OCI-LY7 (cell line): Measurements from ENCODE around the gene NOVA1. TPM values are rescaled to one million over a fixed set of nuclear protein-coding genes. Genes with fewer than 3 reads are reported as not detected.

Experiments used
- BruUV-seq: library from RNA; stranded (reverse); fragments of 400-500 nt; replicated peaks from 2 replicates; lab custom pipeline; 2021; lab: Mats Ljungman, UMichigan
- CTCF ChIA-PET: fragments of 300-600 bp; sonication (Branson Sonifier 250); formaldehyde crosslinking; loops from one replicate; lab custom pipeline; 2022; ENCODE audit warnings: antibody characterized with exemption; ENCODE audit not compliant: unreplicated experiment; lab: Charles Lee
- POLR2A ChIA-PET: fragments of 300-600 bp; sonication (Branson Sonifier 250); formaldehyde crosslinking; loops from one replicate; lab custom pipeline; 2022; ENCODE audit warnings: antibody characterized with exemption; lab: Charles Lee
- DNase-seq: peaks from one replicate; pipeline ENCODE4 v3.0.0-alpha.2; 2015; ENCODE audit warnings: low spot score
- H2AFZ ChIP-seq: fragments of 200-600 bp; sonication (generic), shearing (Covaris generic); 2 replicates; pipeline ENCODE4 v1.6.1; 2014; ENCODE audit warnings: mild to moderate bottlenecking, antibody characterized with exemption, low read length, moderate library complexity
- H3K27ac ChIP-seq: fragments of 200-600 bp; sonication (generic); 2 replicates; pipeline ENCODE4 v1.5.1; 2014; ENCODE audit warnings: mixed run types, low read depth, mild to moderate bottlenecking, moderate library complexity, low read length, inconsistent platforms; ENCODE audit not compliant: poor library complexity, severe bottlenecking
- H3K36me3 ChIP-seq: fragments of 200-600 bp; sonication (generic); 2 replicates; pipeline ENCODE4 v1.6.1; 2014; ENCODE audit warnings: mild to moderate bottlenecking, antibody characterized with exemption, low read length, moderate library complexity, mixed read lengths; ENCODE audit not compliant: insufficient read depth
- H3K4me1 ChIP-seq: fragments of 200-600 bp; sonication (generic); 2 replicates; pipeline ENCODE4 v1.5.1; 2014; ENCODE audit warnings: mild to moderate bottlenecking, low read length; ENCODE audit not compliant: insufficient read depth, poor library complexity, severe bottlenecking
- H3K4me2 ChIP-seq: fragments of 200-600 bp; sonication (generic); 2 replicates; pipeline ENCODE4 v1.6.1; 2014; ENCODE audit warnings: mild to moderate bottlenecking, low read length
- H3K4me3 ChIP-seq: fragments of 200-600 bp; sonication (generic); 2 replicates; pipeline ENCODE4 v1.5.1; 2014; ENCODE audit warnings: mild to moderate bottlenecking, low read depth, low read length; ENCODE audit not compliant: poor library complexity, severe bottlenecking
- H3K79me2 ChIP-seq: fragments of 200-600 bp; sonication (generic); 2 replicates; pipeline ENCODE4 v1.6.1; 2016; ENCODE audit warnings: low read depth, mild to moderate bottlenecking, low read length, moderate library complexity, mixed read lengths; ENCODE audit not compliant: insufficient read depth
- H3K9me2 ChIP-seq: fragments of 200-600 bp; sonication (generic); 2 replicates; pipeline ENCODE4 v1.6.1; 2016; ENCODE audit warnings: mild to moderate bottlenecking, low read length, mixed read lengths; ENCODE audit not compliant: insufficient read depth
- H3K9me3 ChIP-seq: fragments of 200-600 bp; sonication (generic); 2 replicates; pipeline ENCODE4 v1.6.1; 2014; ENCODE audit warnings: mild to moderate bottlenecking, mixed run types, low read length, mixed read lengths
- H4K20me1 ChIP-seq: fragments of 200-600 bp; sonication (generic); 2 replicates; pipeline ENCODE4 v1.6.1; 2014; ENCODE audit warnings: mild to moderate bottlenecking, antibody characterized with exemption, low read length, moderate library complexity, mixed read lengths; ENCODE audit not compliant: insufficient read depth
- EZH2phosphoT487 ChIP-seq: fragments of 200-600 bp; sonication (generic); IDR thresholded peaks from 2 replicates; pipeline ENCODE4 v1.6.1; 2018; ENCODE audit warnings: low read depth, borderline replicate concordance, mild to moderate bottlenecking, mixed run types, antibody characterized with exemption, low read length, moderate library complexity, mixed read lengths
- intact Hi-C: fragments of 100-400 bp; cut with micrococcal nuclease; formaldehyde crosslinking; loops from one replicate; pipeline ENCODE4 v1.10.0; 2022; ENCODE audit not compliant: unreplicated experiment
- total RNA-seq, 2 experiments: library from RNA; depleted of rRNA in 1 of 2; stranded (reverse); fragments of >200 nt in 1 of 2; shearing (Covaris generic) in 1 of 2; gene quantifications; 2 replicates each; pipeline ENCODE4 v1.2.3, GENCODE V29; 2014 to 2022
- TF ChIP-seq, protein P1 (sequence below): fragments of 200-600 bp; sonication (generic); conservative IDR thresholded peaks from 2 replicates; pipeline ENCODE4 v1.5.1; 2014; ENCODE audit warnings: mild to moderate bottlenecking, antibody characterized with exemption, low read length, moderate library complexity, mixed read lengths

The NOVA1 gene
- total RNA-seq, 2 experiments from 2014 or later = not detected

DNA sequence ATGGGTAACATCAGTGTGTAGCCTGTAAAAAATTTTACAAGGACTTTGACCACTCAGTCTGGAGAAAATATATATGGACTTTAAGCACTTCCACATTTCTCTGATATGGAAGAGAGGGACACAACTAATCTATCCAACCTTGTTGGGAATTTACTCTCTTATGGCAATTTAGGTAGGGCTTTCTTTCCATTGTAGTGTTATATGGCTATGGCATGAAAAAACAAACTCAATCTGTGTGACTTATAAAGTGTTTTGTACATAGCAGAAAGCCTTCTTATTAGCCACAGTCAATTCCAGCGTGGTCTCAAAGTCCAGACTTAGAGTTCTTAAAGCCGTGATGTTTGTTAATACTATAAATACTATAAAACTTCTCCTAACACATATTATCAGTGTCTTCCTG lies 98.3 kb downstream of the NOVA1 start:
- Histone ChIP-seq H3K4me2 (no peak overlapping the region), H3K79me2 (no peaks in the 10 kb centered on the region), H3K27ac (no peak overlapping the region), H3K4me3 (no peak overlapping the region), H3K36me3 (no peaks in the 10 kb centered on the region), H2AFZ (no peak overlapping the region), H4K20me1 (no peaks in the 10 kb centered on the region), H3K9me3 (peaks cover 4% of the 10 kb centered on the region; the same call in 1 of the 2 replicates), H3K9me2 (no peaks in the 10 kb centered on the region), H3K4me1 (no peaks in the 10 kb centered on the region)
- intact Hi-C loops = no loop called here
- DNase-seq = no peak
- BruUV-seq = no TSS peak
- TF ChIP-seq EZH2phosphoT487 = no peak
- TF ChIP-seq, protein P1, sequence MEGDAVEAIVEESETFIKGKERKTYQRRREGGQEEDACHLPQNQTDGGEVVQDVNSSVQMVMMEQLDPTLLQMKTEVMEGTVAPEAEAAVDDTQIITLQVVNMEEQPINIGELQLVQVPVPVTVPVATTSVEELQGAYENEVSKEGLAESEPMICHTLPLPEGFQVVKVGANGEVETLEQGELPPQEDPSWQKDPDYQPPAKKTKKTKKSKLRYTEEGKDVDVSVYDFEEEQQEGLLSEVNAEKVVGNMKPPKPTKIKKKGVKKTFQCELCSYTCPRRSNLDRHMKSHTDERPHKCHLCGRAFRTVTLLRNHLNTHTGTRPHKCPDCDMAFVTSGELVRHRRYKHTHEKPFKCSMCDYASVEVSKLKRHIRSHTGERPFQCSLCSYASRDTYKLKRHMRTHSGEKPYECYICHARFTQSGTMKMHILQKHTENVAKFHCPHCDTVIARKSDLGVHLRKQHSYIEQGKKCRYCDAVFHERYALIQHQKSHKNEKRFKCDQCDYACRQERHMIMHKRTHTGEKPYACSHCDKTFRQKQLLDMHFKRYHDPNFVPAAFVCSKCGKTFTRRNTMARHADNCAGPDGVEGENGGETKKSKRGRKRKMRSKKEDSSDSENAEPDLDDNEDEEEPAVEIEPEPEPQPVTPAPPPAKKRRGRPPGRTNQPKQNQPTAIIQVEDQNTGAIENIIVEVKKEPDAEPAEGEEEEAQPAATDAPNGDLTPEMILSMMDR = no peak
- POLR2A ChIA-PET = no interaction called here
- CTCF ChIA-PET = no interaction called here

GRCh38 chr14:26486922-26487321 lies 110.9 kb downstream of the NOVA1 start:
- no peak for TF ChIP-seq EZH2phosphoT487
- TF ChIP-seq, protein P1 = no peak
- DNase-seq = no peak
- Histone ChIP-seq H3K9me2 (no peaks in the 10 kb centered on the region), H4K20me1 (no peaks in the 10 kb centered on the region), H3K4me2 (no peak overlapping the region), H3K4me1 (no peaks in the 10 kb centered on the region), H3K79me2 (no peaks in the 10 kb centered on the region), H3K4me3 (no peak overlapping the region), H3K27ac (no peak overlapping the region), H2AFZ (no peak overlapping the region), H3K36me3 (no peaks in the 10 kb centered on the region), H3K9me3 (peaks cover 19% of the 10 kb centered on the region; the same call in 1 of the 2 replicates)
- POLR2A ChIA-PET = no interaction called here
- no TSS peak for BruUV-seq
- intact Hi-C loops = no loop called here
- CTCF ChIA-PET = no interaction called here

- Histone ChIP-seq H3K4me2 (no peak overlapping the region), H3K27ac (no peak overlapping the region), H4K20me1 (no peaks in the 10 kb centered on the region), H2AFZ (no peak overlapping the region), H3K4me1 (no peaks in the 10 kb centered on the region), H3K79me2 (no peaks in the 10 kb centered on the region), H3K9me3 (peaks cover 25% of the 10 kb centered on the region; the same call in 1 of the 2 replicates), H3K4me3 (no peak overlapping the region), H3K36me3 (no peaks in the 10 kb centered on the region), H3K9me2 (no peaks in the 10 kb centered on the region)
- CTCF ChIA-PET = no interaction called here
- BruUV-seq = no TSS peak
- POLR2A ChIA-PET = no interaction called here
- DNase-seq = no peak
- intact Hi-C loops = no loop called here
- TF ChIP-seq EZH2phosphoT487 = no peak
- TF ChIP-seq, protein P1 = no peak
Observed at GRCh38 chr14:26484562-26484961, 113.3 kb downstream of the NOVA1 start.
